ENCODE results near the gene SF3A1. TPM values are rescaled to one million over a fixed set of nuclear protein-coding genes. Genes with fewer than 3 reads are reported as not detected.
"Not testable (repeated sequence)": the region's sequence is repeated elsewhere in the genome, so short reads cannot be mapped to it uniquely, and the experiment has no call there.

SF3A1 gene
- total RNA-seq, 4 donors from 2014 or later: 29.1 to 94.2 (median 63.3) TPM

- H3K27me3 ChIP-seq: no peaks in the 10 kb centered on the region
- H3K9me3 ChIP-seq: no peaks in the 10 kb centered on the region
- H3K27ac ChIP-seq: peak overlapping the region in 3 of 4 donors; percentile 2 to 42 (median 28)
- peaks cover 91 to 100% (median 100%) of the 10 kb centered on the region in 3 donors for H3K36me3 ChIP-seq
- WGBS, 2 donors: 80 to 97% methylated on average over 6 of the region's 16 CpGs
- intact Hi-C loops (cut with DNase I): no loop called here
- no peak overlapping the region for H3K4me3 ChIP-seq
- H3K4me1 ChIP-seq: no peaks in the 10 kb centered on the region
- TF ChIP-seq CTCF (IDR thresholded peaks at IDR 0.05): no peak
- TF ChIP-seq POLR2A (IDR thresholded peaks at IDR 0.05): no peak
- DNase-seq: no peak
Observed at GRCh38 chr22:30340911-30341685, 15.6 kb downstream of the SF3A1 start.

GRCh38 chr22:30338802-30339201 lies 17.9 kb downstream of the SF3A1 start:
- no peak for TF ChIP-seq CTCF (IDR thresholded peaks at IDR 0.05)
- intact Hi-C loops (cut with DNase I): no loop called here
- Histone ChIP-seq H3K27me3 (no peaks in the 10 kb centered on the region), H3K9me3 (no peaks in the 10 kb centered on the region), H3K4me3 (no peak overlapping the region), H3K27ac (no peak overlapping the region), H3K36me3 (peaks cover 89 to 100% (median 100%) of the 10 kb centered on the region in 3 donors), H3K4me1 (no peaks in the 10 kb centered on the region)
- no peak for DNase-seq
- 92 to 100% methylated on average over 5 of the region's 7 CpGs for WGBS, 2 donors

GRCh38 chr22:30338341-30338740 lies 18.4 kb downstream of the SF3A1 start:
- 78 to 80% methylated on average over 6 to 9 of the region's 9 CpGs for WGBS, 2 donors
- H3K4me3 ChIP-seq; H3K9me3 ChIP-seq; H3K4me1 ChIP-seq; DNase-seq; H3K27ac ChIP-seq; H3K27me3 ChIP-seq; intact Hi-C loops (cut with DNase I): not testable (repeated sequence)
- H3K36me3 ChIP-seq: peaks cover 90 to 100% (median 100%) of the 10 kb centered on the region in 3 donors

GRCh38 chr22:30337461-30337778 lies 19.3 kb downstream of the SF3A1 start:
- H3K4me3 ChIP-seq: no peak overlapping the region
- no peaks in the 10 kb centered on the region for H3K4me1 ChIP-seq
- no peak overlapping the region for H3K27ac ChIP-seq
- H3K27me3 ChIP-seq: no peaks in the 10 kb centered on the region
- TF ChIP-seq POLR2A (IDR thresholded peaks at IDR 0.05): no peak
- no peak for TF ChIP-seq CTCF (IDR thresholded peaks at IDR 0.05)
- no peaks in the 10 kb centered on the region for H3K9me3 ChIP-seq
- intact Hi-C loops (cut with DNase I): no loop called here
- no peak for DNase-seq
- WGBS, 2 donors: 89 to 90% methylated on average over 6 of the region's 8 CpGs
- peaks cover 91 to 100% (median 93%) of the 10 kb centered on the region in 3 donors for H3K36me3 ChIP-seq

- Histone ChIP-seq H3K27ac (no peak overlapping the region), H3K9me3 (no peaks in the 10 kb centered on the region), H3K36me3 (peaks cover 86 to 100% (median 90%) of the 10 kb centered on the region in 3 donors), H3K4me1 (no peaks in the 10 kb centered on the region), H3K4me3 (no peak overlapping the region), H3K27me3 (no peaks in the 10 kb centered on the region)
- TF ChIP-seq CTCF (IDR thresholded peaks at IDR 0.05) (no peak), POLR2A (IDR thresholded peaks at IDR 0.05) (no peak)
- intact Hi-C loops (cut with DNase I): no loop called here
- 92 to 96% methylated on average over 3 to 4 of the region's 4 CpGs for WGBS, 2 donors
- DNase-seq: no peak
Observed at GRCh38 chr22:30336752-30337460, 19.8 kb downstream of the SF3A1 start.

Data from esophagus squamous epithelium (tissue), 5 donors.